ENCODE data around the gene CDKN3. TPM values are rescaled to one million over a fixed set of nuclear protein-coding genes. Genes with fewer than 3 reads are reported as not detected.
"Not testable (repeated sequence)": the region's sequence is repeated elsewhere in the genome, so short reads cannot be mapped to it uniquely, and the experiment has no call there.

CDKN3 gene
- total RNA-seq, 1 donor from 2014 or later: 15.7 TPM

DNA sequence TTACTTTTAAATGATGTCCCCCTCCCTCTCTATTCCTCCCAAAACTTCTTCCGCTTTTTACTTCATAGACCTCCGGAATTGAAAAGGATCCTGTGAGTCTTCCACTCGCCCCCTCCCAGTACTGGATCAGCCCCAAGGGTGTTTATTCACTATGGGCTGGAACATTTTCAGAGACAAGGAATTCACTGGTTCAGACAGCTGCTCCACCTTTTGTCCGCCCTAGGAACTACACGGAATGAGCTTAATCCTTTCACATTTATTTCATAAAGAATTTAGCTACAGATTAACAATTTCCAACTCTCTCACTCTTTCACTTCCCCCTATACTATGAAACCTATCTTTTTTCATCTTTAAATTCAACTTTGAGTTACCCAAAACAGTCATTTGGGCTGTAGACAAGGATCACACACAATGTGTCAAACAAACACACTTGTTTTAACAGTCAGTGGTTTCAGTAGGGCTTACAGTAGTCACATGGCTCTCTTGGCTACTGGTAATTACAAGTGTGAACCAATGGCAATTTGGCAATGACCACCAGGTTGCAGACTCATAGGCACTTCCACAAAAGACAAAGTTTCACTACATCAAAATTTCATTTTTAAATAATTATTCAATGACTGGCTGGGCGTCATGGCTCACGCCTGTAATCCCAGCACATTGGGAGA is 23.8 kb downstream of the CDKN3 start:
- no peaks in the 10 kb centered on the region for H3K4me1 ChIP-seq (ENCODE audit: control insufficient read depth in 3 of 3, insufficient read depth in 3 of 3, low read length in 3 of 3)
- peaks cover 0 to 4% (median 0%) of the 10 kb centered on the region in 3 donors for H3K36me3 ChIP-seq (ENCODE audit: control insufficient read depth in 3 of 3, insufficient read depth in 3 of 3, low read length in 3 of 3)
- no peak overlapping the region for H3K4me3 ChIP-seq (ENCODE audit: low read length in 3 of 3)
- H3K9ac ChIP-seq (ENCODE audit: low read depth in 1 of 3, low read length in 3 of 3): no peak overlapping the region
- H3K27me3 ChIP-seq (ENCODE audit: control insufficient read depth in 3 of 3, insufficient read depth in 3 of 3, low read length in 3 of 3): no peaks in the 10 kb centered on the region
- H3K9me3 ChIP-seq (ENCODE audit: control insufficient read depth in 3 of 3, low read length in 3 of 3): no peaks in the 10 kb centered on the region
- H3K27ac ChIP-seq (ENCODE audit: low read depth, low read length): no peak overlapping the region

DNA sequence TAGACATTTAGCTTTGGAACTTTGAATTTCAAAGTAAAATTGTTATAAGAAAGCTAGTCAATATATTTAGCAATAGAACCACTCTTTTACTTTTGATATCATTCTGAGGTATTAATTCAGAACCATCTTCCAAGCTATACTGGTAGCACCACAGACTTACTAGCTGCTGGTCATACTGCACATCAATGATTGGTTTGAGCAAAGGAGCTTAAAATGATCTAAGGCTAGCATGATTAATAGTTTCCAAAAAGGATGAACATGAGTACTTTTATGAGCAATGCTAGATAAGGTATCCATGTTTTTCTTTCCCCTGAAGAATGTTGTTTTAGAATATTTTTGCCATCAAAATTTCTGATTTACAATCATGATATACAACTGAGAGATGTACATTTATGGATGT is 27.2 kb downstream of the CDKN3 start:
- no peak overlapping the region for H3K9ac ChIP-seq (ENCODE audit: low read depth in 1 of 3, low read length in 3 of 3)
- H3K4me1 ChIP-seq (ENCODE audit: control insufficient read depth in 3 of 3, insufficient read depth in 3 of 3, low read length in 3 of 3): peaks cover 0 to 7% (median 3%) of the 10 kb centered on the region in 3 donors
- H3K27ac ChIP-seq (ENCODE audit: low read depth, low read length): no peak overlapping the region
- no peaks in the 10 kb centered on the region for H3K9me3 ChIP-seq (ENCODE audit: control insufficient read depth in 3 of 3, low read length in 3 of 3)
- peaks cover 0 to 15% (median under 1%) of the 10 kb centered on the region in 3 donors for H3K36me3 ChIP-seq (ENCODE audit: control insufficient read depth in 3 of 3, insufficient read depth in 3 of 3, low read length in 3 of 3)
- no peaks in the 10 kb centered on the region for H3K27me3 ChIP-seq (ENCODE audit: control insufficient read depth in 3 of 3, insufficient read depth in 3 of 3, low read length in 3 of 3)
- H3K4me3 ChIP-seq (ENCODE audit: low read length in 3 of 3): no peak overlapping the region

DNA sequence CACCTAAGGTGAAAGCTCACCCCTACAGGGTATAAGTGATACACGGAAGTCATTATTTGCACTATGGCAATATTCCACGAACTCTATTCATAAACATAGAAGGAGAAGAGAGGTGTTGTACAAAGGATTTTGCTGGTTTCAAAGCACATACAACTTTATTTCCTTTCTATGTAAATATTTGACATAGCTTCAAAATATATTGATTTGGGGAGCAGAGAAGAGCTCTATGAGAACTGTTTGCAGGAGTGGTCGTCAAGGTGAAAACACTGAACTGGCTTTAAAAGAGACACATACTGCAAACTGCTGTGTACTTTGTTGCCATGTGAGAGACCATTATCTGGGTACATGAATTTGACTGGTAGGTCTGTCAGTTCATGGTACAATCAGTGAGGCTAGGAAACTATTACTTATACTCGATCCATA is 27.7 kb downstream of the CDKN3 start:
- H3K27me3 ChIP-seq (ENCODE audit: control insufficient read depth in 3 of 3, insufficient read depth in 3 of 3, low read length in 3 of 3): no peaks in the 10 kb centered on the region
- no peak overlapping the region for H3K9ac ChIP-seq (ENCODE audit: low read depth in 1 of 3, low read length in 3 of 3)
- no peak overlapping the region for H3K4me3 ChIP-seq (ENCODE audit: low read length in 3 of 3)
- H3K27ac ChIP-seq (ENCODE audit: low read depth, low read length): no peak overlapping the region
- peaks cover 0 to 15% (median 3%) of the 10 kb centered on the region in 3 donors for H3K36me3 ChIP-seq (ENCODE audit: control insufficient read depth in 3 of 3, insufficient read depth in 3 of 3, low read length in 3 of 3)
- H3K9me3 ChIP-seq (ENCODE audit: control insufficient read depth in 3 of 3, low read length in 3 of 3): no peaks in the 10 kb centered on the region
- peaks cover 0 to 7% (median 3%) of the 10 kb centered on the region in 3 donors for H3K4me1 ChIP-seq (ENCODE audit: control insufficient read depth in 3 of 3, insufficient read depth in 3 of 3, low read length in 3 of 3)

DNA sequence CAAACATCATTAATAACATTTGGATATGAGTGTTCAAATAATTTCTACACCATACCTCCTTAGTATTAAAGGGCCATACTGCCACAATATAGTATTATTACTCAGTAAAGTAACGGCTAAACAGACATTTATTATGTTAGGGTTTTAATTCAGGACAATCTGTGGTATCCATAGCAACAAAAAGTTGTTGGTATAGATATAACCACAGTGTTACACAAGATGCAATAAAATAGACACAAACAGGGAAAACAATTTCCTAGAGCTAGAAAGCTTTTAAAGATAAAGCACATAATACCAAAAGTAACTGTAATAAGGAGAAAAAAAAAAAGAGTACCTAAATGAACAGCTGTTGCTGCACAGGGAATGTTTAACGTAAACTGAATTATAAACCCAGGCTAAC is 28.3 kb downstream of the CDKN3 start:
- H3K27me3 ChIP-seq (ENCODE audit: control insufficient read depth in 3 of 3, insufficient read depth in 3 of 3, low read length in 3 of 3): no peaks in the 10 kb centered on the region
- H3K4me3 ChIP-seq (ENCODE audit: low read length in 3 of 3): no peak overlapping the region
- peaks cover 3 to 21% (median 4%) of the 10 kb centered on the region in 3 donors for H3K36me3 ChIP-seq (ENCODE audit: control insufficient read depth in 3 of 3, insufficient read depth in 3 of 3, low read length in 3 of 3)

DNA sequence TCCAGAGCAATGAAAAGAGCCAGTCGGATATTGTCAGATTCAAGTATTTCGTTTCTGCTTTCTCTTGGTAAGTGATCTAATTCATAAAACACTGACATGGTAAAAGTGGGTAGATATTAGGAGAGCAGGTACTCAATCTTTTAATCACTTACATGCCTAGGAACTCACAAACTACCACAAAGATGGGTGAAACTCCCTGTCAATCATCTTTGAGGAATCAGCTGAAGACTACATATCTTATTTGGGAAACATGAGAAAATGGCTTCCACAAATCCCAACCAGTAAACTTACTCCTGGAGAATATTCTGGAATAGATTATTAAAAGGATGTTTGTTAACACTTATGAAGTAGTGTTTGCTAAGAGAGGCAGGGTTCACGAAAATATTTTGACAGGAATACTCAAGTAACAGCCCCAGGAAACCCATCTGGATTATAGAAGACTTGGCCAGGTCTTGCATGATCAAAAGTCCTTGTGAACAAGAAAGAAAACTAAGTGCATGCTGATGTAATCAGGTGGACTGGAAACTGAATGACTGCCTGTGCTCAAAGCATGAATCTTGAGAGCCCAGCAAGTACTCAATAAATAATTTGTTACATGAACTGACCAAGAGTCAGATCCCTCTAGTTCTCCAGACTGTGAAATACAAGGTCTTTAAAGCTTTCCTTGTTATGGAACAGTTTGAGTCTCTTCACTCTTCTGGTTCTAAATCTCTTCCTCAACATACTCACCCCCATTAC is 28.9 kb downstream of the CDKN3 start:
- peaks cover 0 to 7% (median 3%) of the 10 kb centered on the region in 3 donors for H3K4me1 ChIP-seq (ENCODE audit: control insufficient read depth in 3 of 3, insufficient read depth in 3 of 3, low read length in 3 of 3)
- no peak overlapping the region for H3K9ac ChIP-seq (ENCODE audit: low read depth in 1 of 3, low read length in 3 of 3)
- H3K36me3 ChIP-seq (ENCODE audit: control insufficient read depth in 3 of 3, insufficient read depth in 3 of 3, low read length in 3 of 3): peaks cover 3 to 23% (median 4%) of the 10 kb centered on the region in 3 donors
- H3K4me3 ChIP-seq (ENCODE audit: low read length in 3 of 3): no peak overlapping the region
- H3K9me3 ChIP-seq (ENCODE audit: control insufficient read depth in 3 of 3, low read length in 3 of 3): no peaks in the 10 kb centered on the region
- no peaks in the 10 kb centered on the region for H3K27me3 ChIP-seq (ENCODE audit: control insufficient read depth in 3 of 3, insufficient read depth in 3 of 3, low read length in 3 of 3)
- no peak overlapping the region for H3K27ac ChIP-seq (ENCODE audit: low read depth, low read length)

More for the DNA sequence above, 28.3 kb downstream of the CDKN3 start:
- Histone ChIP-seq H3K9me3 (ENCODE audit: control insufficient read depth in 3 of 3, low read length in 3 of 3) (no peaks in the 10 kb centered on the region), H3K4me1 (ENCODE audit: control insufficient read depth in 3 of 3, insufficient read depth in 3 of 3, low read length in 3 of 3) (peaks cover 0 to 7% (median 3%) of the 10 kb centered on the region in 3 donors), H3K27ac (ENCODE audit: low read depth, low read length) (no peak overlapping the region), H3K9ac (ENCODE audit: low read depth in 1 of 3, low read length in 3 of 3) (no peak overlapping the region)

- H3K36me3 ChIP-seq (ENCODE audit: control insufficient read depth in 3 of 3, insufficient read depth in 3 of 3, low read length in 3 of 3): peaks cover 3 to 23% (median 4%) of the 10 kb centered on the region in 3 donors
- no peaks in the 10 kb centered on the region for H3K9me3 ChIP-seq (ENCODE audit: control insufficient read depth in 3 of 3, low read length in 3 of 3)
- no peak overlapping the region for H3K4me3 ChIP-seq (ENCODE audit: low read length in 3 of 3)
- no peaks in the 10 kb centered on the region for H3K27me3 ChIP-seq (ENCODE audit: control insufficient read depth in 3 of 3, insufficient read depth in 3 of 3, low read length in 3 of 3)
- peaks cover 2 to 7% (median 3%) of the 10 kb centered on the region in 3 donors for H3K4me1 ChIP-seq (ENCODE audit: control insufficient read depth in 3 of 3, insufficient read depth in 3 of 3, low read length in 3 of 3)
- no peak overlapping the region for H3K27ac ChIP-seq (ENCODE audit: low read depth, low read length)
- no peak overlapping the region for H3K9ac ChIP-seq (ENCODE audit: low read depth in 1 of 3, low read length in 3 of 3)
Observed at GRCh38 chr14:54427871-54428270, 31.1 kb downstream of the CDKN3 start.

GRCh38 chr14:54428527-54428926 is 31.7 kb downstream of the CDKN3 start:
- Histone ChIP-seq H3K4me3 (ENCODE audit: low read length in 3 of 3) (no peak overlapping the region), H3K9me3 (ENCODE audit: control insufficient read depth in 3 of 3, low read length in 3 of 3) (no peaks in the 10 kb centered on the region), H3K36me3 (ENCODE audit: control insufficient read depth in 3 of 3, insufficient read depth in 3 of 3, low read length in 3 of 3) (peaks cover 3 to 23% (median 4%) of the 10 kb centered on the region in 3 donors), H3K9ac (ENCODE audit: low read depth in 1 of 3, low read length in 3 of 3) (no peak overlapping the region), H3K27ac (ENCODE audit: low read depth, low read length) (no peak overlapping the region), H3K27me3 (ENCODE audit: control insufficient read depth in 3 of 3, insufficient read depth in 3 of 3, low read length in 3 of 3) (no peaks in the 10 kb centered on the region), H3K4me1 (ENCODE audit: control insufficient read depth in 3 of 3, insufficient read depth in 3 of 3, low read length in 3 of 3) (peaks cover 2 to 7% (median 3%) of the 10 kb centered on the region in 3 donors)

- H3K9ac ChIP-seq (ENCODE audit: low read depth in 1 of 3, low read length in 3 of 3): no peak overlapping the region
- no peak overlapping the region for H3K27ac ChIP-seq (ENCODE audit: low read depth, low read length)
- H3K4me3 ChIP-seq (ENCODE audit: low read length in 3 of 3): no peak overlapping the region
- no peaks in the 10 kb centered on the region for H3K9me3 ChIP-seq (ENCODE audit: control insufficient read depth in 3 of 3, low read length in 3 of 3)
- H3K4me1 ChIP-seq (ENCODE audit: control insufficient read depth in 3 of 3, insufficient read depth in 3 of 3, low read length in 3 of 3): peaks cover 8 to 15% (median 11%) of the 10 kb centered on the region in 3 donors
- H3K36me3 ChIP-seq (ENCODE audit: control insufficient read depth in 3 of 3, insufficient read depth in 3 of 3, low read length in 3 of 3): peaks cover 0 to 8% (median 0%) of the 10 kb centered on the region in 3 donors
- no peaks in the 10 kb centered on the region for H3K27me3 ChIP-seq (ENCODE audit: control insufficient read depth in 3 of 3, insufficient read depth in 3 of 3, low read length in 3 of 3)
Observed at GRCh38 chr14:54435500-54435981, 38.7 kb downstream of the CDKN3 start.

- not testable (repeated sequence) for H3K9me3 ChIP-seq (ENCODE audit: control insufficient read depth in 3 of 3, low read length in 3 of 3); H3K36me3 ChIP-seq (ENCODE audit: control insufficient read depth in 3 of 3, insufficient read depth in 3 of 3, low read length in 3 of 3); H3K9ac ChIP-seq (ENCODE audit: low read depth in 1 of 3, low read length in 3 of 3); H3K27me3 ChIP-seq (ENCODE audit: control insufficient read depth in 3 of 3, insufficient read depth in 3 of 3, low read length in 3 of 3); H3K4me3 ChIP-seq (ENCODE audit: low read length in 3 of 3); H3K27ac ChIP-seq (ENCODE audit: low read depth, low read length)
- peaks cover 9 to 20% (median 16%) of the 10 kb centered on the region in 3 donors for H3K4me1 ChIP-seq (ENCODE audit: control insufficient read depth in 3 of 3, insufficient read depth in 3 of 3, low read length in 3 of 3)
Observed at GRCh38 chr14:54437954-54438353, 41.1 kb downstream of the CDKN3 start.

DNA sequence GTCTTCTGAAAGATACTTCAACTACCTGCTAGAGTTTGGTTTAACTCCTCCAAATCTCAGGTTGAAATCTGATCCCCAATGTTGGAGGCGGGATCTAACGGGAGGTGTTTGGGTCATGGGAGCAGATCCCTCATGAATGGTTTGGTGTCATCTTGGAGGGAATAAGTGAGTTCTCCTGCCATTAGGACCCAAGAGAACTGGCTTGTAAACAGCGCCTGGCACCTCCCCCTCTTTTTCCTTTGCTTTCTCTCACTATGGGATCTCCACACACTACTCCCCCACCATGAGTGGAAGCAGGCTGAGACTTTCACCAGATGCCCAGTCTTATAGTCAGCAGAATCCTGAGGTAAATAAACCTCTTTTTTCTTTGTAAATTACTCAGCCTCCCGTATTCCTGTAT is 41.9 kb downstream of the CDKN3 start:
- Histone ChIP-seq H3K36me3 (ENCODE audit: control insufficient read depth in 3 of 3, insufficient read depth in 3 of 3, low read length in 3 of 3) (peaks cover 0 to 8% (median 0%) of the 10 kb centered on the region in 3 donors), H3K4me1 (ENCODE audit: control insufficient read depth in 3 of 3, insufficient read depth in 3 of 3, low read length in 3 of 3) (peaks cover 9 to 20% (median 16%) of the 10 kb centered on the region in 3 donors), H3K9ac (ENCODE audit: low read depth in 1 of 3, low read length in 3 of 3) (no peak overlapping the region), H3K27me3 (ENCODE audit: control insufficient read depth in 3 of 3, insufficient read depth in 3 of 3, low read length in 3 of 3) (no peaks in the 10 kb centered on the region), H3K9me3 (ENCODE audit: control insufficient read depth in 3 of 3, low read length in 3 of 3) (no peaks in the 10 kb centered on the region), H3K27ac (ENCODE audit: low read depth, low read length) (no peak overlapping the region), H3K4me3 (ENCODE audit: low read length in 3 of 3) (no peak overlapping the region)

All from skeletal muscle tissue (tissue), 4 donors.